Stimulated activated CD4-positive, alpha-beta T cell treated with anti-CD3 and anti-CD28 coated beads, Interleukin-1b, Interleukin-23, amount 100 ng/mL, for 4 hours (primary cell): ENCODE measurements around the gene MAEA.

ENCODE experiments used
- DNase-seq, 2 donors: peaks; one replicate each; pipeline ENCODE4 v3.0.0-alpha.2; 2020; ENCODE audit warnings: low read depth in 2 of 2

Gene MAEA

GRCh38 chr4:1249731-1250526 lies 39.8 kb upstream of the MAEA start:
- peak; percentile 33 to 51 for DNase-seq

- no peak for DNase-seq
Measured at GRCh38 chr4:1250527-1250812, 39.2 kb upstream of the MAEA start.

GRCh38 chr4:1250921-1251772 lies 38.5 kb upstream of the MAEA start:
- no peak for DNase-seq

GRCh38 chr4:1251773-1252066 lies 38.0 kb upstream of the MAEA start:
- no peak for DNase-seq

GRCh38 chr4:1252928-1253492 lies 36.7 kb upstream of the MAEA start:
- DNase-seq, result no peak

- no peak for DNase-seq
Measured at GRCh38 chr4:1253831-1254230, 35.9 kb upstream of the MAEA start.

GRCh38 chr4:1255151-1255550 lies 34.5 kb upstream of the MAEA start:
- no peak for DNase-seq

- DNase-seq, result no peak
Measured at GRCh38 chr4:1255699-1256098, 34.0 kb upstream of the MAEA start.

GRCh38 chr4:1258457-1258856 lies 31.2 kb upstream of the MAEA start:
- DNase-seq, result no peak

GRCh38 chr4:1259966-1260365 lies 29.7 kb upstream of the MAEA start:
- no peak for DNase-seq

- DNase-seq, result no peak
Measured at GRCh38 chr4:1260418-1261106, 29.1 kb upstream of the MAEA start.

- DNase-seq, result no peak
Measured at GRCh38 chr4:1261107-1261928, 28.4 kb upstream of the MAEA start.

- no peak for DNase-seq
Measured at GRCh38 chr4:1264942-1265341, 24.7 kb upstream of the MAEA start.

GRCh38 chr4:1265351-1265750 lies 24.3 kb upstream of the MAEA start:
- DNase-seq, result no peak

GRCh38 chr4:1266881-1267763 lies 22.6 kb upstream of the MAEA start:
- no peak for DNase-seq

GRCh38 chr4:1269209-1269608 lies 20.5 kb upstream of the MAEA start:
- no peak for DNase-seq

GRCh38 chr4:1271686-1272085 lies 18.0 kb upstream of the MAEA start:
- DNase-seq, result no peak

- DNase-seq, result no peak
Measured at GRCh38 chr4:1274871-1275270, 14.8 kb upstream of the MAEA start.

GRCh38 chr4:1276984-1277383 lies 12.7 kb upstream of the MAEA start:
- no peak for DNase-seq
